Fibroblast of mammary gland (primary cell): ENCODE measurements around the gene RAB8A.

Experiments
- DNase-seq: peaks from one replicate; pipeline ENCODE4 v3.0.0-alpha.2; 2010; ENCODE audit warnings: low read depth
- H3K4me3 ChIP-seq: 2 replicates; pipeline ENCODE4 v1.5.1; 2011; ENCODE audit warnings: low read depth, mild to moderate bottlenecking, low read length, moderate library complexity; ENCODE audit not compliant: control insufficient read depth
- TF ChIP-seq, protein P1 (sequence below): conservative IDR thresholded peaks from 2 replicates; pipeline ENCODE4 v1.5.1; 2011; ENCODE audit warnings: low read depth, low read length, inconsistent platforms; ENCODE audit not compliant: control insufficient read depth, insufficient read depth

RAB8A gene

DNA sequence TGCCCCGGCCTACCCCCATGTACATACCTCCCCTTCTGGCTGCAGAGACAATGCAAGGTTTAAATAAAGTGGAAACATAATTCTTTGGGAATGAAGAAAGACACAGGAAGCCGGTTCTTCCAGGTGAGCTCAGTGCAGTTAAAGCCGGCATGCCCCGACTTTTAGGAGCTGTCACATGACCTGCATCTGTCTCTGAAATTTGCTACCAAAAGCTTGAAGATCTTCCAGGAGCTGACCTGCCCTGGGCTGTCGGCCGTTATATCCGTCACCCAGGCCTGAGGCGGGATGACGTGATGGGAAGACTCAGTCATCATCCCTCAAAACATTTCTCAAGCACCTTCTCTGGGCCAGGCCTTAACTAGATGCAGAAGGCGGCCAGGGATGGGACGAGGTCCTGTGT, 10.3 kb downstream of the RAB8A start:
- no peak for DNase-seq
- TF ChIP-seq, protein P1, sequence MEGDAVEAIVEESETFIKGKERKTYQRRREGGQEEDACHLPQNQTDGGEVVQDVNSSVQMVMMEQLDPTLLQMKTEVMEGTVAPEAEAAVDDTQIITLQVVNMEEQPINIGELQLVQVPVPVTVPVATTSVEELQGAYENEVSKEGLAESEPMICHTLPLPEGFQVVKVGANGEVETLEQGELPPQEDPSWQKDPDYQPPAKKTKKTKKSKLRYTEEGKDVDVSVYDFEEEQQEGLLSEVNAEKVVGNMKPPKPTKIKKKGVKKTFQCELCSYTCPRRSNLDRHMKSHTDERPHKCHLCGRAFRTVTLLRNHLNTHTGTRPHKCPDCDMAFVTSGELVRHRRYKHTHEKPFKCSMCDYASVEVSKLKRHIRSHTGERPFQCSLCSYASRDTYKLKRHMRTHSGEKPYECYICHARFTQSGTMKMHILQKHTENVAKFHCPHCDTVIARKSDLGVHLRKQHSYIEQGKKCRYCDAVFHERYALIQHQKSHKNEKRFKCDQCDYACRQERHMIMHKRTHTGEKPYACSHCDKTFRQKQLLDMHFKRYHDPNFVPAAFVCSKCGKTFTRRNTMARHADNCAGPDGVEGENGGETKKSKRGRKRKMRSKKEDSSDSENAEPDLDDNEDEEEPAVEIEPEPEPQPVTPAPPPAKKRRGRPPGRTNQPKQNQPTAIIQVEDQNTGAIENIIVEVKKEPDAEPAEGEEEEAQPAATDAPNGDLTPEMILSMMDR = no peak
- no peak overlapping the region for H3K4me3 ChIP-seq

DNA sequence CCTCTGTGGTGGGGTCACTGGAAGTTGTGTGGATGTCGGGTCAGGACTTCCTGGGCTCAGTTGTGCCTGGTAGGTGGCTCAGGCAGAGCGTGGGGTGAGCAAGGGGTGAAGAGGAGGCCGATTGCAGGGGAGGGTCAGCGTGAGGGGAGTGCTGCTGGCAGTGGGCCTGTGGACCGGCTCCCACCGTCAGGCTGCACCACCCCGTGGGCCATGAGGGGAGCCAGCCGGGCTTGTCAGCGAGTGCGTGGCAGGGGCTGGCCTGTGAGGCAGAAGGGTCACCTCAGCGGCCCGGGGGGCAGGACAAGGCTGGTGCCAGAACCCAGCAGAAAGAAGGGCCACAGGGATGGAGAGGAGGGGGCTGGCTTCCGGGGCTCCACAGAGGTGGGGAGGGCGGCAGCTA, 13.3 kb downstream of the RAB8A start:
- H3K4me3 ChIP-seq = no peak overlapping the region
- DNase-seq = no peak
- TF ChIP-seq, protein P1 = no peak

DNA sequence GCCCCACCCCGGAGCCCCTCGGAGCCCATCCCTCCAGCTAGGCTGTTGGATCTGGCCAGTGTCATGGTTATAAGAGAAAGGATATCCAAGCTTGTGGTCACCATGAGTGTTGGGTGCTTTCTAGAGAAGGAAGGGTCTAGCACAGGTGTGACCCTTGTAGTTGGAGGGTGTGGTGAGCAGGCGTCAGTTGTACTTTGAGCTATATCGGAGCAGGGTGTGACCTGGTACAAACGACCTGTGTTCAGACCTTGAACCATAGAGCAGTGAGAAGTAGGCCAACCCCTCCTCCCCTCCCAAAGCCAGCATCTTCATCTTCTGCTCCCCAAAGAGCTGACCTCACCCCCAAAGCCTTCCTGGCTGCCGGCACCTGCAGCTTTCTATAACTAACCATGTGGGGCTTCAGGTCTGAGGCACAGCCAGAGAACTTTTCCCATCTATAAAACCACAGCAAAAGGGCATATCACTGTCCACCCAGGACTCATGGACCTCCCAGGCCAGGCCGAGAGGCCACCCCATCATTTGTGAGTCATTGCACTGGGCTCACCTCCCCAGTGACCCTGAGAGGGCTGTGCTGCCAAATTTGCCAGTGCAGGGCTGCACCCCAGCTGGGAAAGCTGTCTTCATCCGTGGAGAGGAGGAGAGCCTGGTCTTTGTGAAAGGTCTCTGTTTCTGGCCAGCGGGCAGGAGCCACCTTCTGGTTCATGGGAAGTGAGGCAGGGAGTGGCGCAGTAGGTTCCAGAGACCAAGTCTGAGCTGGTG, 14.2 kb downstream of the RAB8A start:
- TF ChIP-seq, protein P1 = no peak
- no peak overlapping the region for H3K4me3 ChIP-seq
- DNase-seq = peak; percentile 38

DNA sequence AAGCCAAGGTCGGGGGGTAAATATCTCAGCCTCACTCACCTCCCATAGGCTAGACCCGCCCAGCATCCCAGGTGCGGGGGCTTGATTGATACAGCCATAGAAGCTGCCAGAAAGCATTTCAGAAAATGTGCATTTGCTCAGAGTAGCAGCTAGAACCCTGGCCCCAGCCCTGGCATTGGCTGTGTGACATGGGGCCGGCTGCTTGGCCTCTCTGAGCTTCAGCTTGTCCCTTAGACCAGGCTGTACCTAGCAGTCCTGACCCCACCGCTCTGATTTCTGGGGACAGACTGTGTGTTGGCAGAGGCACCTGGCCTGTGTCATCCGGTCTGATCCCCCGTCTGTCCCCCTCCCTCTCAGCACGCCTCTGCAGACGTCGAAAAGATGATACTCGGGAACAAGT, 15.4 kb downstream of the RAB8A start:
- no peak for DNase-seq
- H3K4me3 ChIP-seq = no peak overlapping the region
- TF ChIP-seq, protein P1 = no peak

DNA sequence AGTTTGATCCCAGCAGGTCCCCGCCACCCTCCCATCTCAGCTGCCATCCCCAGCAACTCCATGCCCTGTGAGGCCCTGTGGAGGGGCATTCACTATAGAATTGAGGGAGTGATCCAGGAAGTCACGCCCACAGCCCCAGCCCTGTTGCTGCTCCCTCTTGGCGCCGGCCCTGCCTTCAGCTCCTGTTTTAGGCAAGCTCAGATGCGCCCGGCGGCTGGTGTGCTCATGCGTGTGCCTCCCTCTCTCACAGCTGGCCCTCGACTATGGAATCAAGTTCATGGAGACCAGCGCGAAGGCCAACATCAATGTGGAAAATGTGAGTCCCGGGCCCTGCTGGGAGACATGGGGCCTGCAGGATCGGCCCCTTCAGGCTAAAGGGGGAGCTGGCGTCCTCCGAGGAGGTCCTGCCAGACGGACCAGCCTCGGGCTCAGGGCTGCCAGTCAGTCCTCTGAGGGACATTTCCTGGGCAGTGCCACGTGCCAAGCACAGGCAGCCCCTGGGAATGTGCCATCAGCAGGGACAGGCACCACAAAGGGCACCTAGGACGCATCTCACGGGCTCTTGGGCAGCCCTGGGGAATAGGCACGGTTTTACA, 16.2 kb downstream of the RAB8A start:
- TF ChIP-seq, protein P1 = no peak

DNA sequence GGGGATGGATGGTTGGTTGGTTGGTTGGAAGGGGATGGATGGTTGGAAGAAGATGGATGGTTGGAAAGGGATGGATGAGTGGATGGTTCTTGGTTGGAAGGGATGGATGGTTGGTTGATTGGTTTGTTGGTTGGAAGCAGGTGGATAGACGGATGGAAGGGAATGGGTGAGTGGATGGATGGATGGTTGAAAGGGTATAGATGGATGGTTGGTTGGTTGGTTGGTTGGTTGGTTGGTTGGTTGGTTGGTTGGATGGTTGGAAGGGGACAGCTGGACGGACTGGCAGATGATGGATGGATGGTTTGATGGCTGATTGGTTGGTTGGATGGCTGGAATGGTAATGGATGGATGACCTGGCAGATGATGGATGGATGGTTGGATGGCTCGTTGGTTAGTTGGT, 20.0 kb downstream of the RAB8A start:
- no peak for DNase-seq
- TF ChIP-seq, protein P1 = no peak
- H3K4me3 ChIP-seq = no peak overlapping the region

More for the DNA sequence above, 16.2 kb downstream of the RAB8A start:
- DNase-seq = no peak
- H3K4me3 ChIP-seq = no peak overlapping the region
